ENCODE results near the gene SLC26A11. TPM values are rescaled to one million over a fixed set of nuclear protein-coding genes. Genes with fewer than 3 reads are reported as not detected.
A peak's percentile ranks its signal among the peaks of the same experiment; 100 is the strongest.
"Not testable (repeated sequence)": the region's sequence is repeated elsewhere in the genome, so short reads cannot be mapped to it uniquely, and the experiment has no call there.

SLC26A11 gene
- total RNA-seq, 1 donor from 2014 or later = 42.4 TPM

GRCh38 chr17:80270104-80270503 is 49.9 kb downstream of the SLC26A11 start:
- peaks cover 70% of the 10 kb centered on the region for H3K36me3 ChIP-seq
- H3K27ac ChIP-seq = no peak overlapping the region
- H3K9me3 ChIP-seq = no peaks in the 10 kb centered on the region
- no peak overlapping the region for H3K4me3 ChIP-seq
- DNase-seq (no peak), ATAC-seq (no peak)
- no peaks in the 10 kb centered on the region for H3K27me3 ChIP-seq (ENCODE audit: low read depth)
- no peak for TF ChIP-seq CTCF (IDR thresholded peaks at IDR 0.05)
- H3K4me1 ChIP-seq = peaks cover 23% of the 10 kb centered on the region
- intact Hi-C loops (cut with DNase I) = no loop called here

GRCh38 chr17:80270836-80271235 is 50.6 kb downstream of the SLC26A11 start:
- Histone ChIP-seq H3K36me3 (peaks cover 75% of the 10 kb centered on the region), H3K27me3 (ENCODE audit: low read depth) (no peaks in the 10 kb centered on the region), H3K27ac (no peak overlapping the region), H3K4me3 (no peak overlapping the region), H3K4me1 (peaks cover 15% of the 10 kb centered on the region), H3K9me3 (no peaks in the 10 kb centered on the region)
- DNase-seq (no peak), ATAC-seq (peak; percentile 52 to 57)
- TF ChIP-seq CTCF (IDR thresholded peaks at IDR 0.05) = no peak
- intact Hi-C loops (cut with DNase I) = no loop called here

GRCh38 chr17:80272366-80272765 is 52.1 kb downstream of the SLC26A11 start:
- Histone ChIP-seq H3K4me1 (peaks cover 6% of the 10 kb centered on the region), H3K36me3 (peaks cover 76% of the 10 kb centered on the region), H3K27me3 (ENCODE audit: low read depth) (no peaks in the 10 kb centered on the region), H3K4me3 (no peak overlapping the region), H3K27ac (no peak overlapping the region), H3K9me3 (no peaks in the 10 kb centered on the region)
- ATAC-seq (no peak), DNase-seq (no peak)
- intact Hi-C loops (cut with DNase I) = no loop called here
- no peak for TF ChIP-seq CTCF (IDR thresholded peaks at IDR 0.05)

GRCh38 chr17:80274331-80274730 is 54.1 kb downstream of the SLC26A11 start:
- ATAC-seq (no peak), DNase-seq (no peak)
- Histone ChIP-seq H3K36me3 (peaks cover 80% of the 10 kb centered on the region), H3K4me1 (peaks cover 21% of the 10 kb centered on the region), H3K27ac (no peak overlapping the region), H3K4me3 (no peak overlapping the region), H3K9me3 (no peaks in the 10 kb centered on the region), H3K27me3 (ENCODE audit: low read depth) (no peaks in the 10 kb centered on the region)
- no peak for TF ChIP-seq CTCF (IDR thresholded peaks at IDR 0.05)
- intact Hi-C loops (cut with DNase I) = no loop called here

DNA sequence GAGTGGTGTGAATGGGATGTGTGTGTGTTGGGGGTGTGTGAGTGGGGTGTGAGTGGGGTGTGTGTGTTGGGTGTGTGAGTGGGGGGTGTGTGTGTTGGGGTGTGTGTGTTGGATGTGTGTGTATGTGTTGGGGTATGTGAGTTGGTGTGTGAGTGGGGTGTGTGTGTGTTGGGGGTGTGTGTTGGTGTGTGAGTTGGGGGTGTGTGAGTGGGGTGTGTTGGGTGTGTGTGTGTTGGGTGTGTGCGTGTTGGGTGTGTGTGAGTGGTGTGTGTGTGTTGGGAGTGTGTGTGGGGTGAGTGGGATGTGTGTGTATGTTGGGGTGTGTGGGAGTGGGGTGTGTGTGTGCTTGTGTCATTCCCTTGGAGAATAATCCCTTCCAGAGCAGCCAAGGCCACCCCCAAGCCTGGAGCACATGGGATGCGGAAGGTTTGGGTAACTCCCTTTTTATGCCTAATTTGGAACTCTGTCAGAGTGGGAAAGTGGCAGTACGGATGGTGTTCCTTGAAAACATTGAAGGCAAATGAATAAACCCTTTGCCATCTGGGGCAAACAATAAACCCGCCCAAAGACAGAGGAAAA is 54.7 kb downstream of the SLC26A11 start:
- intact Hi-C loops (cut with DNase I) = no loop called here
- peaks cover 80% of the 10 kb centered on the region for H3K36me3 ChIP-seq
- DNase-seq (no peak), ATAC-seq (no peak)
- no peaks in the 10 kb centered on the region for H3K9me3 ChIP-seq
- H3K4me3 ChIP-seq = no peak overlapping the region
- no peak overlapping the region for H3K27ac ChIP-seq
- no peak for TF ChIP-seq CTCF (IDR thresholded peaks at IDR 0.05)
- no peaks in the 10 kb centered on the region for H3K27me3 ChIP-seq (ENCODE audit: low read depth)
- peaks cover 28% of the 10 kb centered on the region for H3K4me1 ChIP-seq

GRCh38 chr17:80275857-80276256 is 55.6 kb downstream of the SLC26A11 start:
- ATAC-seq; H3K9me3 ChIP-seq; DNase-seq; H3K27ac ChIP-seq; H3K27me3 ChIP-seq (ENCODE audit: low read depth); intact Hi-C loops (cut with DNase I); H3K4me3 ChIP-seq: not testable (repeated sequence)
- peaks cover 35% of the 10 kb centered on the region for H3K4me1 ChIP-seq
- H3K36me3 ChIP-seq = peaks cover 80% of the 10 kb centered on the region
